Activated T-cell treated with anti-CD3 and anti-CD28 coated beads for 1 hour (primary cell): ENCODE results near the gene CCDC192.
"Not testable (repeated sequence)": the region's sequence is repeated elsewhere in the genome, so short reads cannot be mapped to it uniquely, and the experiment has no call there.

ENCODE experiments used
- DNase-seq: peaks from one replicate; pipeline ENCODE4 v3.0.0-alpha.2; 2020; ENCODE audit warnings: low read depth

CCDC192 gene, protein sequence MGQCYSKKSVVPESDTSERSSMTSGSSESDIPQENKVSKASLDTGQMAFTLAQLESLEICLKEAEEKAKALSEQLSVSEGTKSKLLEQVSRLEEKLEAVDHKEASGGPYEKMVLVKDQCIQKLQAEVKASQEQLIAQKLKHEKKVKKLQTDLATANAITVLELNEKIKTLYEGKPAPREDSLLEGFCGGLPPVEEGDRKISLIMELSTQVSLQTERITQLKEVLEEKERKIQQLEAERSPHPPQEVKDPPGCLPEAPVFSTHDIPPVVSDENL

DNA sequence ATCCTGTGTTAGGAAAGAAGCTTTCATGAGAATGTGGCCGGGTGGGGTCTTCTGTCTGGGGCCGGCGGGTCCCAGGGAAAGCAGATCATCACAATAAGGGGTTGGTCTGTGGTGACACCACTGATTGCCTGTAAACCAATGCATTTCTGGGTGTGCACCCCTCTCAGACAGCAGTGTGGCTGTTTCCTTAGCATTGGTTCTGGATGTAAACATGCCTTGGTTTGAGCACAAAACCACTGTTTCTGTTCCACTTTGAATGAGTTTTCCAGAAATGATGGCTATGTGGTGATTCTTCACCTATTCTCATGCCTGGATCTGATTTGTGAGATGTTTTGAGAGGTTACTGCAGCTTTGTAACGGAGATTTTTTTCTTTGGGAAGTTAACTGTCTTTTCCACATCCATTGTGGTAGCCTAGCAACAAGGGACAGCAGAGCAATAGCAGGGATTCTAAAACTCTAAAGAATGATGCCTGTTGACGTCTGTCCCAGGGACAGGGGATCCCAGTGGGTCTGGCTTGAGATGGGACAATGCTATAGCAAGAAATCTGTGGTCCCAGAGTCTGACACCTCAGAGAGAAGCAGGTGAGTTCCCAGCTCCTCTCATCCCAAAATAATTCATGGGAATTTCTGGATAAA lies at the start of gene CCDC192:
TSS of gene CCDC192 (plus strand) at position 466 of the 636 bp plus-strand sequence. CDS start at position 521, 55 bp downstream.
- DNase-seq: no peak

DNA sequence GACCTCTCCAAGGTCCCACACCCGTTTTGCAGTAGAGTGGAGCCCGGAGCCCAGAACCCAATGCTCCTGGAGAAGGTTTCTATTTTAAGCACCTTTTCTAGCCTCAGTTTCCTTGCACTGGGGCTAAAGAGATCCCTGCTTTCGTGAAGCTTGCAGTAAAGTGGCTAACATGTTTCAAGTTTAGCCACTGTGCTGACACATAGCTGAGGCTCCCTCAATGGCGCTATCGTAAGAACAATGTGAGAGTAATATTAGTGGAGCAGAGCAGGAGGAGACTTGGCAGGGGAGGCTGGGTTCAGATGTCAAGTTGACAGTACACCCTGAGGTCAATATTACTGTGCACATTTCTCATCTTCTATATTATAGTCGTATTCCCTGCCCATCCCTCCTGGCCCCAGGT lies 46.4 kb upstream of the CCDC192 start:
- DNase-seq: no peak

DNA sequence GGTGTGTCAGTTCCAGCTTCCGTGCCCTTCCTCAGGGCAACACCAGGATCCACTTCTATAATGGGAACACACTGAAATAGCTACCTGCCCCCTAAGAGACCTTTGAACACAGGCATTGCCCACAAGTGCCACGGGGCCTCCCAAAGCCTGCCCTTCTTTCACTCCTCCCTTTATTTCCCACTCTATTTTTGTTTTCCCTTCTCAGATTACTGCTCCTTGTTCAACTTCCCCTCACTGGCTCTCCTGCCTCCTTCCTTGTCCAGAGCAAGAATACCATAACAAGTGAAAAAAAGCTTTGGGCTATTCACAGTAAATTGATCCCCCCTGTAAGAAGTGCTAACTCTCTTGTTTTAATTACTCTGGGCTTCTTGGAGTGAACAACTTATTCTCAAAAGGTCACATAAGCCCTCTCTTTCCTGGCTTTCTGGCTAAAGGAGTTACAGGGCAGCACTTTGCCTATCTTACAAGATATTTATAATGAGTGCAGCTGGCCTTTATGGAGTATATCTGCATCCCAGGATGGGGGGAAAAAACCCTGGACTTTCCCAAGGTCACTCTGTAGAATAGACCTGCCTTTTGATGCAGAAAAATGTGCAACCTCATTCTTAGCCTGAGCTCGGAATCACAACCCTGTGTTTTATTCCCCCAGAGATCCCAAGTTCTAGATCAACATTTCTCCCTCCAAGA lies 43.0 kb upstream of the CCDC192 start:
- no peak for DNase-seq

DNA sequence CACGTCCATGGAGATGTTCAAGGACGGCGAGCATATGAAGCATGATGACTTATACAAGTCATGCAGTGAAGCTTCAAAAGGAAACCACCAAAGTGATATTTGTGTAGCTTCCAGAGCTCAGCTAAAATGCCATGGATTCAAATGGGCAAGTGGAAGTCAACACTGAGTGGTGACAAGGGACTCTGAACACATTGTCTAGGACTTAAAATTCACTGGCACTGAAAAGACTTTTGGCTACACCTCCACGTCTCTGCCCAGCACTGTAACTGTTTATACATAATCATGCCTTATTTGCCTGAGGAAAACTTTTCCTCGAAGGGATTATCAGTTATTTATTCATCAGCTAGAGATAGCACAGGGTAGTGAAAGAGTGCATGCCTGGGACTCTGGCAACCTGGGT lies 39.1 kb upstream of the CCDC192 start:
- no peak for DNase-seq

DNA sequence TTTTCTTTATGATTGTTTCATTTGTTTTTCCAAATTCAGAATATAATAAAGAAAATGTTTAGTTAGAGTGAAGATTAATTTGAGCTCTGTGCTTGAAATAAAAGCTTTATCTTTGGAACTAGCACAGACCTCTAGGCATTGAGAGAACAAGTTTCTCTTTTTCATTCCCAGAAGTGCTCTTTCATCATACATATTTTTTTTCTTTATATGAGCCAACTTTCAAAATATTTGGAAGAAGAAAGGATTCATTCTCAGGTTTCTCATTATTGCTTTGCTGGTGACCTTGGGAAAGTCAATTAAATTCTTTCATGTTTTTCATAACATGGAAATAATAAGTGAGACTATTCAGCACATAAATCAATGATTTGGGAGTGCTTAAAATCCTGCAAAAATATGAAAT lies 37.5 kb upstream of the CCDC192 start:
- DNase-seq: no peak

DNA sequence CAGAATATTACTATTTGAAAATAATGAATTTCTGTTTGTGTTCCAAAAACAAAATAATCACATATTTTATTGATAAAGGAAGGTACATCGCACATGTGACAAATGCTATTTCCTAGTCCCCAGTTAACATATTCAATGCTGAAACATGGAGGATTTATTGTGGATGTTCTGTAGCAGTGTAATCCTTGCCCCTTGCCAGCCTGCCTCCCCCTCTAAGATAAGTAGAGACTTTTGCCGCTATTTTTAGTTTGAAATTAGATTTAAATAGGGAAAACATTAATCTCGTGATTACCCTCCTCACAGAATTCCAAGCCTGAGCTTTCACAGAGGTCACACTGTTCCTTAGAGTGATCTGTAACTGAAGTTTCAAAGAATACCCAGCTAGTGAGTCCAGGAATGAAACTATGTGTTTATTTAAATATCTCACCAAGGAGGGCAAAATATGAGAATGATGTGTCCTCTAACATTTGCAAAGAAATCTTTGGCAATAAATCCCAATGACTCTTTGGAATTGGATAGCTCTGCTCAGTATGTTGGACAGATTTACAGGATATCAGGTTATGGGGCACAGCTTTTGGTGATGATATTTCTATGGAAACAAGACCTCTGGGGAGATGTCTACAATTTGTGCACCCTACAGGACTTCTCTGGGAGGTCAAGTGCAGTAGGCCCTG lies 37.0 kb upstream of the CCDC192 start:
- no peak for DNase-seq

DNA sequence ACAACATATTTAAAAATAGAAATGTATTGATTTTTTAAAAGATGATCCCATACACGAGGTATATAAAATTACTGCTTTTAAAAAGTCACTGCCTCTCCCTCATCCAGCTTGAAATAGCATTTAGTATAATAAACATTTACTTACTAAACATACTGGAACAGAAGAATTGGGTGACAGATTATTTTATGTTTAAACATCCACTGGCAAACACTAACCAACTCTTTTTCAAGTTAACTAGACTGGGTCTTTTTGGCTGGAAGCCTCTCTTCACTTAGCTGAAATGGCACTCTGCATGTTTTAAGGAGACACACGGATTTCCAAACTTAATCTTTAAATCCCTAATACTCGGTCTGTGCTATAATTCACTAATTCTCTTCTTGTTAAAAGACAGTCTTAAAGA lies 35.3 kb upstream of the CCDC192 start:
- no peak for DNase-seq

DNA sequence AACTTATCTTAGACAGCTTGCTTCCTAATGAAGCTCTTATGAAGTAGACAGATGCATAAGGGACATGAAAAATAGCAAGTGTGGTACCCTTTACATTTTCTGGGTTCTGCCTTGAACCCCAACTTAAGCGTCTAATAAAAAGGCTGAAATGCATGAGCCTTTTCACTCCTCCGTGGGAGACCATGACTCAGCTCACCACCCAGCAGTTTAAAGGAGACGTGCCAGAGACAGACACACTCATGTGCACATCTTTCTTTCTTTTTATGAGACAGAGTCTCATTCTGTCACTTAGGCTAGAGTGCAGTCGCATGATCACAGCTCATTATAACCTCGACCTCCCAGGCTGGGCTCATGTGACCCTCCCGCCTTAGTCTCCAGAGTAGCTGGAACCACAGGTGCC lies 32.0 kb upstream of the CCDC192 start:
- no peak for DNase-seq

DNA sequence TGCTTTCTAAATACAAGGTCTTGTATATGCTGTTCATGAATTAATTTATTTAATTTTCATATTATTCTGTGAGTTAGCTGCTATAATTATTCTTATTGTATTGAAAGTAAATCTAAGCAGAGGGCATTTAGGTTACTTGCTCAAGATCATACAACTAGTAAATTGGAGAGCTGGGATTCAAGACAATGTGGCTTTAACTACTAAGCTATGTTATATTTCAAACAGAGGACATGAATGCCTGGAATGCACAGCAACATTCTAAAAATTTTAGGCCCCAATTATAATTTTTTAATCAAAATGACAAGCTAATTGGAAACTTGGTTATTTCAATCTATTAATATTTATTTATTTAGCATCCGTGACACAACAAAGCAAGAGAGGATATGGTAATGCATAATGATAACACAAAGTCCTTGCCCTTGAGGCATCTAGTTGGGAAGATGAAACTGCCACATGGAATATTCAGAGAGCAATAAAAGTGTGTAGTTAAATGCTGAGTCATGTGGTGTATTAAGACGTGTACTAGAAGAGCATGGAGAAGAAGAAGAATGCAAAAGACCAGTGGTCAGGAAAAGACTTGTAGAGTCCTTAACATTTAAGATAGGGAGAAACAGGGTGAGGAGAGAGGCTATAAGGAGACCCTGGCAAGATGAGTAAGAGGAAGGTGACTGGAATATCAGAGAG lies 29.9 kb upstream of the CCDC192 start:
- DNase-seq: no peak

DNA sequence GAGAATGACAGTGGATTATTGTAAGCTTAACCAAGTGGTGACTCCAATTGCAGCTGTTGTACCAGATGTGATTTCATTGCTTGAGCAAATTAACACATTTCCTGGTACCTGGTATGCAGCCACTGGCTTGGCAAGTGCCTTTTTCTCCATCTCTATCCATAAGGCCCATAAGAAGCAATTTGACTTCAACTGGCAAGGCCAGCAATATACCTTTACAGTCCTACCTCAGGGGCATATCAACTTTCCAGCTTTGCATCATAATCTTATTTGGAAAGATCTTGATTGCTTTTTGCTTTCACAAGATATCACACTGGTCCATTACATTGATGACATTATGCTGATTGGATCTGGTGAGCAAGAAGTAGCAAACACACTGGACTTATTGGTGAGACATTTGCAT lies 26.2 kb upstream of the CCDC192 start:
- not testable (repeated sequence) for DNase-seq

DNA sequence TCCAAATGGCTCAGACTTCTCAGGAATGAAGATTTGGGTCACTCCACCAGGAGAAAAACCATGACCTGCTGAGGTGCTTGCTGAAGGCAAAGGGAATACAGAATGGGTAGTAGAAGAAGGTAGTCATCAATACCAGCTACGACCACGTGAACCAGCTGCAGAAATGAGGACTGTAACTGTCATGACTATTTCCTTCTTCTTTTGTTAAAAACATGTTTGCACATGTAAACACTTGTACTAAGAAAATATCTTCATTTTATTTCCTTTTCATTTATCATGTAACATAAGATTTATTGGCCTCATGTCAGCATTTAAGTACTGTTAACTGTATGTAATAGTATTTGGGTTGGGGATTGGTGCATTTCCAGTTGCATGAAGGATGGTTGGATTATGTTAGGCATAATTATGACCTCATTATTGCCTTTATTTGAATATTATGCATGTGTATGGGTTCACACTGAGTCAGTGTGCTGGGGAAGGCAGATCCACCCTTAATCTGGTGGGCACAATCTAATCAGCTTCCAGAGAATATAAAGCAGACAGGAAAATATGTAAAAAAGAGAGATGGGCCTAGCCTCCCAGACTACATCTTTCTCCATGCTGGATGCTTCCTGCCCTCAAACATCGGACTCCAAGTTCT lies 23.4 kb upstream of the CCDC192 start:
- DNase-seq: not testable (repeated sequence)

DNA sequence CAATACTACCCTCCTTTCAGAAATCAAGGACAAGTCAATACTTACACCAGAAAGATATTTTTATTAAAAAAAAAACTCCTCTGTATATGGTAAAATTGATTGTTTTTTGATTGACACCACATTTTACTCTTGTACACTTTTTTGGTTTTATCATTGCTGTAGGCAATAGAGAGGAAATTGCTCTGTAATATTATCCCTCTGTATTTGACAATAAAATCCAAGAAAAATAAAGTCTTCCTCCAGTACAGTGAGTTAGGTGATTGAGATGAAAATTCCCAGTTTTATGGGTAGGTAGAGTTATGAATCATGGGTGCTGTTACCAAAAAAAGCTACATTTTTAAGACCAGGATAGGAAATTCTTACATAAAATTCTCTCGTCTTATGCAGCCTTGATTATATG lies 22.6 kb upstream of the CCDC192 start:
- DNase-seq: no peak

DNA sequence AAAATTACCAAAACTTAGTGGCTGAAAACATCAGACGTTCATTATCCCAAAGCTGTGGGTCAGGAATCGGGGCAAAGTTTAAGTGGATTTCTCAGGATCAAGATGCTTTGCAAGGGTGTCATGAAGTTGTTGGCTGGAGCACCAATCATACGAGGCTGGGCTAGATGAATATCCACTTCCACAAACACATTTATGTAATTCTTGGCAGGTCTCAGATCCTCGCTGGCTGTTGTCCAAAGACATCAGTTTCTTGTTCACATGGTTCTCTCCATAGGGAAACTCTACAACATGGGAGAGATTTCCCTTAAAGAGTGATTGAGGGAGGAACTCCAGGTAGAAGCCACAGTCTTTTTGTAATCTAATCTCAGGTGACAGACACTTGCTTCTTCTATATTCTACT lies 20.2 kb upstream of the CCDC192 start:
- DNase-seq: no peak

DNA sequence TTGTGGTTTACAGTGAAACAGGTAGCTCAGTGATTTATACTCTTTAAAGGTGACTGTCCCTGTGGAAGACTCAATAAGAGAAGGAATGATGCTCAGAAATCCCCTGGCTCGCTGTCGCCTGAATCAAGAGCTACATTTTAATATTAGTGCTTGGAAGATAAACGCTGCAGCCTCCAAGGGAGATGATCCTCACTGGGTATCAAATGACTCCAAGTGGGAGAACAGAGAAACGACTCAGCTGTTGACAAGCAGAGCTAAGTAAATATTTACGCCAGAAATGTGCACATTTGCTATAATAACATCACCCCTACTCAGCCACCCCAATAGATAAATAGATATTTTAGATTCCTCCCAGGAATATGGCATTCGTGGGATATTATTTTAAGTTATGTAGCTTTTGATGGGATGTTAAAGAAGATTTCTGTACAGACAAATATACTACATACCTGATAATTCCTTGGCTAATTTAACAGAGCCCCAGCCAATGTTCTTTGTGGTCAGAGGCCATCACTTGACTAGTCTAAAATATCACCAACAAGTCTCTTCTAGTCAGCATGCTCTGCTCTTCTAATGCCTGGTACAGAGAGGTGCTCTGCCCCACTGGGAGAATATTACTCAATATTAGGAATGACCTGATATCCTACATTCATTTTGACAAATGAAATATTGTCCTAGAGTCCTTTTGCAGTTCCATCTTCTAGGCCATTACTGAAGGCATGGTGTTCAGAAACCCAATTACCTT lies 18.3 kb upstream of the CCDC192 start:
- no peak for DNase-seq

DNA sequence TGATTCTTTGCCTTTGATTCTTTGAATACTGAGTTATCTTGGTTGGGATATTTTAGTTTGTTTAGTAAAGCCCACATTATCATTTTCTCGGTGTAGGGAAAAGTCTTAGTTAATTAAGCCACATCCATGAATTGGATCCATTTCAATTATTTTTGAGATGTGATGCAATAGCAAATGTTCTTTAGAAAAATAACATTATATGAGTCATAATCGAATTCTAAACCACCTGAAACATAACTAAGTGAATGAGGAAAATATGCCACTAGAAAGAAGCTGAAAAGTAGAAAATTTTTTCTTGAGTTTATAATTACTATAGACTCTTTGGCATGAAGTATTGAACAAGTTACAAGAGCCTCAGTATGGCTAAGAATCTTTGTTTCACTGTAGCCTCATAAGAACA lies 17.5 kb upstream of the CCDC192 start:
- no peak for DNase-seq

DNA sequence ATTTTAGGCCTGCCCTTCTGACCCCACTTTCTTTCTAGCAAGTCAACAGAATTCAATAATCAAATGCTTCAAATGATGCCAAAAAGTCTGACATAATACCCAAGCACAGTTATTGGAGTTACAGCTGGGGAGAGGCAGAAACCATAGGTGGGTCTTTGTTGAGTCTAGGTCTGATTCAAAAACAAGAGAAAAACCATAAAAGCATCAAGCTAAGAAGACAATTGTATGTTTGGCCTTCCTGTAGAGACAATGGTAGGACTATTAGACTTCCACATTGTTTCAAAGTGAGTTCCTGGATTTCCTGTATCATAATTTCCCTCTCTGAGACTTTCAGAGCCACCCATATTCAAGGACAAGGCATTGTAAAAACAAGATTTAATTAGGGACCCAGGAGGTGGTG lies 16.8 kb upstream of the CCDC192 start:
- no peak for DNase-seq

DNA sequence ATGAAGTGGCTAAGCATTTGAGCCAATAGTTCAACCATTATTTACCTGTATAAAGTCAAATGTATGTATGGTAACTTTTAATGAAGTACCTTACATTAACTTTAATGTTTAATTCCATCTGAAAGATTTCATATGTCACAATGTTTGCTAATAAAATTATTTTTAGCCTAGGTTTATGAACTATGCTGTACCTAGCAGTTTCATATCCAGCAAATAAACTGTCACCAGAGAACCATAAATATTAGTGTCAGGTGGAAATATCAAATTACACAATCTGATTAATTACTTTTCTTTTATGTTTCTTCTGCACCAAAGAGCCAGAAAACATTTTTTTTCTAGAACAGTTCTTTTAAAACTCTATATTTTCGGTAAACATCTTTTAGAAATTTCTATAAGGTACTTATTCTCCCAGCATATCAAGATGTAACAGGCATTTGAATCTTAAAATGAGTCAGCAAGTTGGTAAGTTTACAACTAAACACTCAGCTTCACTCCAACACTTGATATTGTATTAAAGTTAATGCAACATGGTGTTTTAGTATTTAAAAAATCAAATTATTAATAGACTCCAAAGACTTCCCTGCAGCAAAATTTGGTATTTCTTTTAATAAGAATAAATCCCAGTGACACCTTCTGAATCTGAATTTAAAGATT lies 8.5 kb upstream of the CCDC192 start:
- no peak for DNase-seq

DNA sequence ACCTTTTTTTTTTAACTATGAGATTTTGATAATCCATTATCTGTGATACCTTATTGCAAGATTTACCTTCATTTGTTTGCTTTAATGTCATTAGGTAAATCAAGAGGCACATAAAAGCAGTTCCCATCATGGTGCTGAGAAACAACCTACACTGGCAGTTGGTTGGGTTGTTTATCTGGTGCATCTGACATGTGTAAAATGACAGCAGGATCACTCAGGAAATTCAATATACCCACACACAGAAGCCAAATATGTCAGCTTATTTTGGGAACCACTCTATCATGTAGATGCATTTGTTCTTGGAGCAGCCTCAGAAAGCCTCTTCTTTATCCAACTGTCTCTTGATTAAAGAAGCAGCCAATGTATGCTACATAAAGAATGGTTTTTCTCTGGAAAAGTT lies 7.8 kb upstream of the CCDC192 start:
- no peak for DNase-seq

DNA sequence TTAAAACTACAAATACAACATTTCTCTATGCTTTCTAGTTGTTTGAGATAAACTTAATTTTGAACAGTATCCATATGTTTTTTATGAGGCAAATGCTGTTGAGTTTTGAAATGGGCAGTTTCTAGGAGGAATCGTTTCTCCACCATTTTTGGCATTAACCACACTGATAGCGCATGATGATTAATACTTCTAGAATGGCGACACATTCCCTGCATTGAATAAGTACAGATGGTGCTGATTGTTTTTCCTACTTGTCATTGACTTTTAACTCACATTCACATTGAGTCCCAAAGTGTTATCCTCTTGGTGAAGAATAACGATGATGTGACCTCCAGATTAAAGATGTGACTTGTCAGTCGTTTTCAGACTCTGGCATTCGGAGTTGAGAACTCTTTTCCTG lies 6.5 kb upstream of the CCDC192 start:
- DNase-seq: no peak

DNA sequence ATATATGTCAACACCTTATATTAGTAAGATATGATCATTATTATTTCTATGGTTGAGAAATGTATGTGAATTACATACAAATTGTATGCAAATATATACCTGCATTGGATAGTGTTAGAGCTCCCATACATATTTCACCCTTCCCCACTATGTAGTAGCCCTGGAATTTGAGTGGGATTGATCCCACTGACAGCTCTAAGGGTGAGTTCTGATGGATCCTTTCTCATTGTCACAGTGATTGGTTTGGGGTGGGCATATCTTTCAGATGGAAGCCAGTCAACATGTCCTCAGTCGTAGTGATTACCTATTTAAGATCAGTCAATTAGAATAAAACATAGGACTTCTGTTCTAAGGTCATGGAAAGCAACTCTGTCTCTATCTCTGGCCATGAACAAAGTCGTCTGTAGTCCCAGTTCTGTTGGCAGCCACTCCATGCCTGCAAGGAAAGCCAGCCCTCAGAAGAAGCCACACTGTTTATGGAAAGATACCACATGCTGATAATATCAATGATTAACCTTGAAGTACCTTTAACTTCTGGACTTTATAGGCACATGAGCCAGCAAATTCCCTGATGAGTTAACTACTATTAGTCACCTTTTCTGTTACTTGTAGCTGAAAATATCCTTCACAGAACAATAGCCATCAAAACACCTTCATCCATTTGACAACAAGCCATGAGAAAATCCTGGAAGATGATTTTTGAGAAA lies 5.1 kb upstream of the CCDC192 start:
- no peak for DNase-seq
